ENCODE results near the gene RENBP.

Gene RENBP

GRCh38 chrX:153909024-153909979 lies 35.1 kb downstream of the RENBP start:
- no peak overlapping the region for H2BK5ac ChIP-seq (ENCODE audit: low read depth, low read length, poor library complexity)
- H2AFZ ChIP-seq (ENCODE audit: insufficient read depth, low read length, poor library complexity) = no peak overlapping the region

GRCh38 chrX:153908219-153908860 lies 36.1 kb downstream of the RENBP start:
- Histone ChIP-seq H2BK120ac (ENCODE audit: insufficient read depth, low read length, poor library complexity) (no peak overlapping the region), H3K27ac (ENCODE audit: low read depth, low read length) (no peak overlapping the region), H3K27me3 (ENCODE audit: insufficient read depth, low read length) (no peaks in the 10 kb centered on the region), H3K4me1 (ENCODE audit: control insufficient read depth in 1 of 2, insufficient read depth in 2 of 2, low read length in 2 of 2) (peaks cover 5 to 9% of the 10 kb centered on the region in 2 experiments), H3K4me3 (ENCODE audit: low read depth, low read length) (no peak overlapping the region), H4K12ac (ENCODE audit: low read depth, low read length) (no peak overlapping the region), H4K8ac (ENCODE audit: low read depth, low read length) (no peak overlapping the region), H3K9ac (ENCODE audit: low read length) (no peak overlapping the region), H3K79me2 (ENCODE audit: control insufficient read depth, insufficient read depth, low read length, poor library complexity) (no peaks in the 10 kb centered on the region), H3K14ac (ENCODE audit: low read length) (no peak overlapping the region), H2BK12ac (ENCODE audit: low read length) (no peak overlapping the region), H3K79me1 (ENCODE audit: low read length) (no peaks in the 10 kb centered on the region), H3K36me3 (ENCODE audit: control insufficient read depth in 1 of 2, insufficient read depth in 2 of 2, low read length in 2 of 2) (no peaks in the 10 kb centered on the region), H3K23ac (ENCODE audit: low read length) (no peak overlapping the region), H3K9me3 (ENCODE audit: insufficient read depth, low read depth, low read length) (no peaks in the 10 kb centered on the region), H3K18ac (ENCODE audit: low read length) (no peak overlapping the region), H4K91ac (ENCODE audit: low read depth, low read length) (no peak overlapping the region), H3K4me2 (ENCODE audit: low read length) (no peak overlapping the region), H2BK5ac (ENCODE audit: low read depth, low read length, poor library complexity) (no peak overlapping the region), H2AK5ac (ENCODE audit: low read length) (no peak overlapping the region), H3K4ac (ENCODE audit: low read depth, low read length) (no peak overlapping the region), H2AFZ (ENCODE audit: insufficient read depth, low read length, poor library complexity) (no peak overlapping the region)
- no CpG with 5 or more reads among the region's 23 CpGs for WGBS (ENCODE audit: extremely low coverage, insufficient coverage, insufficient read length)
- no peak for DNase-seq

More at GRCh38 chrX:153909024-153909979, 35.1 kb downstream of the RENBP start:
- no peak overlapping the region for H3K4me2 ChIP-seq (ENCODE audit: low read length)
- peaks cover under 1 to 2% of the 10 kb centered on the region in 2 experiments for H3K4me1 ChIP-seq (ENCODE audit: control insufficient read depth in 1 of 2, insufficient read depth in 2 of 2, low read length in 2 of 2)
- WGBS (ENCODE audit: extremely low coverage, insufficient coverage, insufficient read length) = no CpG with 5 or more reads among the region's 37 CpGs
- no peaks in the 10 kb centered on the region for H3K79me2 ChIP-seq (ENCODE audit: control insufficient read depth, insufficient read depth, low read length, poor library complexity)
- no peak overlapping the region for H3K18ac ChIP-seq (ENCODE audit: low read length)
- DNase-seq = no peak
- H4K91ac ChIP-seq (ENCODE audit: low read depth, low read length) = no peak overlapping the region
- no peak overlapping the region for H3K9ac ChIP-seq (ENCODE audit: low read length)
- no peak overlapping the region for H3K27ac ChIP-seq (ENCODE audit: low read depth, low read length)
- H3K4me3 ChIP-seq (ENCODE audit: low read depth, low read length) = no peak overlapping the region
- no peak overlapping the region for H2BK120ac ChIP-seq (ENCODE audit: insufficient read depth, low read length, poor library complexity)
- H2AK5ac ChIP-seq (ENCODE audit: low read length) = no peak overlapping the region
- no peak overlapping the region for H3K4ac ChIP-seq (ENCODE audit: low read depth, low read length)
- H3K27me3 ChIP-seq (ENCODE audit: insufficient read depth, low read length) = no peaks in the 10 kb centered on the region
- H2BK12ac ChIP-seq (ENCODE audit: low read length) = no peak overlapping the region
- H3K14ac ChIP-seq (ENCODE audit: low read length) = no peak overlapping the region
- no peaks in the 10 kb centered on the region for H3K79me1 ChIP-seq (ENCODE audit: low read length)
- H3K9me3 ChIP-seq (ENCODE audit: insufficient read depth, low read depth, low read length) = no peaks in the 10 kb centered on the region
- H3K36me3 ChIP-seq (ENCODE audit: control insufficient read depth in 1 of 2, insufficient read depth in 2 of 2, low read length in 2 of 2) = no peaks in the 10 kb centered on the region
- no peak overlapping the region for H3K23ac ChIP-seq (ENCODE audit: low read length)
- H4K8ac ChIP-seq (ENCODE audit: low read depth, low read length) = no peak overlapping the region
- no peak overlapping the region for H4K12ac ChIP-seq (ENCODE audit: low read depth, low read length)

- Histone ChIP-seq H3K14ac (ENCODE audit: low read length) (no peak overlapping the region), H3K4me2 (ENCODE audit: low read length) (no peak overlapping the region), H2AK5ac (ENCODE audit: low read length) (no peak overlapping the region), H4K12ac (ENCODE audit: low read depth, low read length) (no peak overlapping the region), H3K9me3 (ENCODE audit: insufficient read depth, low read depth, low read length) (no peaks in the 10 kb centered on the region), H3K27ac (ENCODE audit: low read depth, low read length) (no peak overlapping the region), H3K4me3 (ENCODE audit: low read depth, low read length) (no peak overlapping the region), H3K36me3 (ENCODE audit: control insufficient read depth in 1 of 2, insufficient read depth in 2 of 2, low read length in 2 of 2) (no peaks in the 10 kb centered on the region), H3K18ac (ENCODE audit: low read length) (no peak overlapping the region), H3K4me1 (ENCODE audit: control insufficient read depth in 1 of 2, insufficient read depth in 2 of 2, low read length in 2 of 2) (peaks cover 5 to 10% of the 10 kb centered on the region in 2 experiments), H3K9ac (ENCODE audit: low read length) (no peak overlapping the region), H4K91ac (ENCODE audit: low read depth, low read length) (no peak overlapping the region), H2AFZ (ENCODE audit: insufficient read depth, low read length, poor library complexity) (no peak overlapping the region), H3K79me2 (ENCODE audit: control insufficient read depth, insufficient read depth, low read length, poor library complexity) (no peaks in the 10 kb centered on the region), H4K8ac (ENCODE audit: low read depth, low read length) (no peak overlapping the region), H3K4ac (ENCODE audit: low read depth, low read length) (no peak overlapping the region), H2BK120ac (ENCODE audit: insufficient read depth, low read length, poor library complexity) (no peak overlapping the region), H2BK12ac (ENCODE audit: low read length) (no peak overlapping the region), H3K27me3 (ENCODE audit: insufficient read depth, low read length) (no peaks in the 10 kb centered on the region), H3K79me1 (ENCODE audit: low read length) (no peaks in the 10 kb centered on the region), H3K23ac (ENCODE audit: low read length) (no peak overlapping the region), H2BK5ac (ENCODE audit: low read depth, low read length, poor library complexity) (no peak overlapping the region)
- WGBS (ENCODE audit: extremely low coverage, insufficient coverage, insufficient read length) = no CpG with 5 or more reads among the region's 12 CpGs
- no peak for DNase-seq
These were observed 37.0 kb downstream of the RENBP start for GRCh38 chrX:153907456-153907855.

- H2BK120ac ChIP-seq (ENCODE audit: insufficient read depth, low read length, poor library complexity) = no peak overlapping the region
- H3K27ac ChIP-seq (ENCODE audit: low read depth, low read length) = no peak overlapping the region
- no CpG with 5 or more reads among the region's 27 CpGs for WGBS (ENCODE audit: extremely low coverage, insufficient coverage, insufficient read length)
- H3K36me3 ChIP-seq (ENCODE audit: control insufficient read depth in 1 of 2, insufficient read depth in 2 of 2, low read length in 2 of 2) = no peaks in the 10 kb centered on the region
- H4K91ac ChIP-seq (ENCODE audit: low read depth, low read length) = no peak overlapping the region
- no peaks in the 10 kb centered on the region for H3K9me3 ChIP-seq (ENCODE audit: insufficient read depth, low read depth, low read length)
- no peak overlapping the region for H2AK5ac ChIP-seq (ENCODE audit: low read length)
- no peak overlapping the region for H2BK5ac ChIP-seq (ENCODE audit: low read depth, low read length, poor library complexity)
- no peak overlapping the region for H2AFZ ChIP-seq (ENCODE audit: insufficient read depth, low read length, poor library complexity)
- H3K4ac ChIP-seq (ENCODE audit: low read depth, low read length) = no peak overlapping the region
- H3K79me1 ChIP-seq (ENCODE audit: low read length) = peaks cover 2% of the 10 kb centered on the region
- no peak overlapping the region for H3K9ac ChIP-seq (ENCODE audit: low read length)
- peaks cover under 1% of the 10 kb centered on the region for H3K79me2 ChIP-seq (ENCODE audit: control insufficient read depth, insufficient read depth, low read length, poor library complexity)
- no peak overlapping the region for H3K4me3 ChIP-seq (ENCODE audit: low read depth, low read length)
- DNase-seq = no peak
- H3K23ac ChIP-seq (ENCODE audit: low read length) = no peak overlapping the region
- no peak overlapping the region for H4K12ac ChIP-seq (ENCODE audit: low read depth, low read length)
- H3K14ac ChIP-seq (ENCODE audit: low read length) = no peak overlapping the region
- H3K4me2 ChIP-seq (ENCODE audit: low read length) = no peak overlapping the region
- H2BK12ac ChIP-seq (ENCODE audit: low read length) = no peak overlapping the region
- no peak overlapping the region for H4K8ac ChIP-seq (ENCODE audit: low read depth, low read length)
- H3K18ac ChIP-seq (ENCODE audit: low read length) = no peak overlapping the region
- peaks cover 9 to 12% of the 10 kb centered on the region in 2 experiments for H3K4me1 ChIP-seq (ENCODE audit: control insufficient read depth in 1 of 2, insufficient read depth in 2 of 2, low read length in 2 of 2)
- no peaks in the 10 kb centered on the region for H3K27me3 ChIP-seq (ENCODE audit: insufficient read depth, low read length)
These were observed 38.1 kb downstream of the RENBP start for GRCh38 chrX:153906126-153906917.

All from trophoblast cell (in vitro differentiated cells and primary cell).